Epithelial cell of proximal tubule (primary cell): ENCODE results near the gene ZNF469. TPM values are rescaled to one million over a fixed set of nuclear protein-coding genes. Genes with fewer than 3 reads are reported as not detected.

Experiments
- DNase-seq: peaks from one replicate; pipeline ENCODE4 v3.0.0-alpha.2; 2011; ENCODE audit warnings: low read depth
- H3K4me3 ChIP-seq: 2 replicates; pipeline ENCODE4 v1.5.1; 2011; ENCODE audit warnings: low read depth, mild to moderate bottlenecking, low read length
- CTCF ChIP-seq: conservative IDR thresholded peaks from 2 replicates; pipeline ENCODE4 v1.5.1; 2012; ENCODE audit warnings: low read depth, mild to moderate bottlenecking, low read length
- total RNA-seq: library from RNA; depleted of rRNA; stranded (reverse); fragments of >200 nt; gene quantifications from 2 replicates; pipeline ENCODE4 v1.2.3, GENCODE V29; 2015

Gene ZNF469
- total RNA-seq, 1 donor from 2014 or later, result 2.2 TPM

DNA sequence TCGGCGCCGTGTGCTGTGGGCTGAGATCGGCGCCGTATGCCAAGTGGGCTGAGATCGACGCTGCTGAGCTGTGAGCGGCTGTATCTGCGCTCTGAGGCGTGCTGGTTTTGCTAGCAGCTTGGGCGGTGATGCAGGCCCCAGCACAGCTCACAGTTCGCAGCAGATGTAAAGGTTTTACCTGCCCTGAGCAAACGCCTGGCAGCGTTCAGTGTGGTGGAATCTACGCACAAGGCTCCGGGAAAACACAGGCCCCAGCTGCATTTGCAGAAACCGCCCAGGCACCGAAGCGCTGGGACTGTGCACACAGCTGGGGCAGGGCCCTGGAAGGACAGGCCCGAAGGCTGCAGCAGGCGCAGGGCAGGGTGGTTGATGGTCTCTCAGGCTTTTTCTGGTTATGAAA, 8.0 kb upstream of the ZNF469 start:
- TF ChIP-seq CTCF, result no peak
- H3K4me3 ChIP-seq, result no peak overlapping the region
- no peak for DNase-seq

DNA sequence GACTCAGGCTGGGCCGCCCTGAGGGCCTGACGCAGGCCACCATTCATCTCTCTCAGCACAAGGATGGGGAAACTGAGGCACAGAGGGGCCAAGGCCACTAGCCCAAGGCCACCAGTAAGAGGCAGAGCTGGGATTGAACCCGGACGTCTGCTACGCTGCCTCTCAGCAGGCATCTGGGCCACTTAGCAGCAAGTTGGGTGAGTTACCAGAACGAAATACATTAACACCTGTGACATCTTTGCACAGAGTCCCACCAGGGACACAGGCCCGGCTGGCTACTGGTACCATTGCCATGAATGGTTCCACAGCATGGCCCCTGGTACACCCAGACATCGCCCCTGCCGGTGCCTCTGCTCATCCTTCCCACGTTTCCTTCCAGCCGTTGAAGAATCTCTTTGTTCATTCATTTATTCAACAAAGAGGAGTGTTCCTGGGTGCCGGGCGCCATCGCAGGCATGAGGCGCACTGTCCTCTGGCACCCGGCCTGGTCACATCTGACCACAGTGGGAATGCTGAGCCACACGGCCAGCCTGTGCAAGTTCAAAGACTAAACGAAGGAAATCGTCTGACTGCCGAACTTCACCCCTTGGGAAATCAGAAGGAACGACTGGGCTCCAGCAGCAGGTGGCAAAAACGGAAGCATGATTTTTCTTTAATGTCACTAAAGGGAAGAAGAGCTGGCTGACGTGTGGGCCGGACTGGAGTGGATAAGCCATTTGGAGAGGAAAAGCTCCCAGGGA, 7.4 kb upstream of the ZNF469 start:
- no peak for DNase-seq
- no peak for TF ChIP-seq CTCF
- H3K4me3 ChIP-seq, result no peak overlapping the region

GRCh38 chr16:88375996-88376834, 6.5 kb upstream of the ZNF469 start:
- DNase-seq, result no peak
- H3K4me3 ChIP-seq, result no peak overlapping the region
- TF ChIP-seq CTCF, result no peak

DNA sequence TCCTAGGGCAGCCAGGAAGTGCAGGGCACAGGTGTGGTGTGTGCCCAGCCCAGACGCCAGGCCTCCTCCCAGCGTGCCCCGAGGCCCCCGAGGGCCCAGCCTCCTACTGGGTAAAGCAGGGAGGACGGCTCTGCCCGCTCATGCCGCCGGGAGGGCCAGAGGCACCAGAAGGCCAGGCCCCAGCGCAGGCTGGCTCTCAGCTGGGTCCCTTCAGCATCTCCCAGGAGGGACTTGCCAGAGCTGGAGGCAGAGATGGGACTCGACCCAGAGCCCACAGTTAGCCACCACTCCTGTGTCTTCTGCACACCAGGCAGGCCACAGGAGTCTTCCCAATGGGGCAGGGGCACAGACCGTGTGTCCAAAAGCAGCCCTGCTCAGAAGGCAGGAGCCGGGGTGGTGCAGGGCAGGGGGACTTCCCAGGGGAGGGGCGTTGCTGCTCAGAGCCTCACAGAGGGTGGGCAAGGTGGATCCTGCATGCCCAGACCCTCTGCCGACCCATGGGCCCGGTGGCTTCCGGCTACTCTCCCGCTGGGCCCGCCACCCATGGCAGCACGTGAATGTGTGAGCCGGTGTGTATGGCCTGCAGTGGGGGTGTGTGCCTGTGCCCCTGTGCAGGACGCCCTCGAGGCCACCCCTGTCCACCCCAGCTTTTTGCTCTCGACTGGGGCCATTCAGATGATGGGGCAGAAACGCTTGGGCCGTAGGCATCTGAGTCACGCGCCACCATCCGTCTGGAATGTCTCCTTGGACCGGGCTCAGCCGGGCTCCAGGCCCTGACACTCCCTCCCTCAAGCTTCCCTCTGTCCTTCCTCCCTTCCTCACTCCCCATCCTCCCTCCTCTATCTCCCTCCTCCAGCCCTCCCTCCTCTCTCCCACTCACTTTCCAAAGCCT, 5.7 kb upstream of the ZNF469 start:
- no peak for DNase-seq
- TF ChIP-seq CTCF, result no peak
- no peak overlapping the region for H3K4me3 ChIP-seq

DNA sequence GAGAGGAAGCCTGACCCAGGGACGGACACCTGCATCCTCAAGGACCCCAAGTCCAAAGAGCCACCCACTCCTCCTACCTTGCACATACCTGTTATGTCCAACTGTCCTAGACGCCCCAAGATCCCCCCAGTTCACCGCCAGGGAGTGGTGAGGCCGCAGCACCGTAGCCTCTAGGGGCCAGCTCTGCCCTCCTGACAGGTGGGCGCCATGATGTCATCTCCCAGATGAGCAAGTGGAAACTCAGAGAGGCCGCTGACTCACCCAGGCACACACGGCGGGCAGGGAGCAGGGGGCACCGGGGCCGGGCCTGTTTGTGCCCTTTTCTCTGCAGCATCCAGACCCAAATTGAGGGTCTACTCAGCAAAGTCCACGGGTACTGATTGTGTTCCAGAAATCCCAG, 4.8 kb upstream of the ZNF469 start:
- no peak for TF ChIP-seq CTCF
- no peak overlapping the region for H3K4me3 ChIP-seq
- DNase-seq, result no peak

GRCh38 chr16:88378401-88378800, 4.4 kb upstream of the ZNF469 start:
- no peak overlapping the region for H3K4me3 ChIP-seq
- TF ChIP-seq CTCF, result no peak
- DNase-seq, result no peak
